HL-60 (cell line): ENCODE results near the gene NPNT.

Experiments used
- DNase-seq, 2 experiments: peaks; one replicate each; pipeline ENCODE4 v3.0.0-alpha.2; 2010 to 2020; ENCODE audit warnings: low read depth in 1 of 2, low spot score in 1 of 2
- H3K27ac ChIP-seq: fragments of 250-450 bp; sonication (Bioruptor Pico); replicated peaks from 2 replicates; pipeline ENCODE4 v1.5.1; 2020; ENCODE audit warnings: mild to moderate bottlenecking, moderate library complexity
- H3K27me3 ChIP-seq: fragments of 250-450 bp; sonication (Bioruptor Pico); 2 replicates; pipeline ENCODE4 v1.5.1; 2021; ENCODE audit warnings: mild to moderate bottlenecking, moderate library complexity; ENCODE audit not compliant: insufficient read depth, poor library complexity, severe bottlenecking
- H3K4me3 ChIP-seq: replicated peaks from 2 replicates; pipeline ENCODE4 v1.5.1; 2011; ENCODE audit warnings: mild to moderate bottlenecking, control low read depth, low read length; ENCODE audit not compliant: insufficient read depth
- GABPA ChIP-seq: IDR thresholded peaks from 2 replicates; pipeline ENCODE4 v1.6.1; 2012; ENCODE audit warnings: low read depth
- POLR2AphosphoS5 ChIP-seq: IDR thresholded peaks from 2 replicates; pipeline ENCODE4 v1.6.1; 2012; ENCODE audit warnings: low read depth
- REST ChIP-seq: IDR thresholded peaks from 2 replicates; pipeline ENCODE4 v1.6.1; 2012; ENCODE audit warnings: low read depth; ENCODE audit not compliant: insufficient replicate concordance
- SPI1 ChIP-seq: IDR thresholded peaks from 2 replicates; pipeline ENCODE4 v1.6.1; 2012; ENCODE audit warnings: low read depth, mild to moderate bottlenecking, borderline replicate concordance
- TF ChIP-seq, protein P1 (sequence below): IDR thresholded peaks from one replicate; pipeline ENCODE4 v1.5.1; 2011; ENCODE audit warnings: low read length, control low read depth, inconsistent platforms; ENCODE audit not compliant: insufficient read depth

The NPNT gene

DNA sequence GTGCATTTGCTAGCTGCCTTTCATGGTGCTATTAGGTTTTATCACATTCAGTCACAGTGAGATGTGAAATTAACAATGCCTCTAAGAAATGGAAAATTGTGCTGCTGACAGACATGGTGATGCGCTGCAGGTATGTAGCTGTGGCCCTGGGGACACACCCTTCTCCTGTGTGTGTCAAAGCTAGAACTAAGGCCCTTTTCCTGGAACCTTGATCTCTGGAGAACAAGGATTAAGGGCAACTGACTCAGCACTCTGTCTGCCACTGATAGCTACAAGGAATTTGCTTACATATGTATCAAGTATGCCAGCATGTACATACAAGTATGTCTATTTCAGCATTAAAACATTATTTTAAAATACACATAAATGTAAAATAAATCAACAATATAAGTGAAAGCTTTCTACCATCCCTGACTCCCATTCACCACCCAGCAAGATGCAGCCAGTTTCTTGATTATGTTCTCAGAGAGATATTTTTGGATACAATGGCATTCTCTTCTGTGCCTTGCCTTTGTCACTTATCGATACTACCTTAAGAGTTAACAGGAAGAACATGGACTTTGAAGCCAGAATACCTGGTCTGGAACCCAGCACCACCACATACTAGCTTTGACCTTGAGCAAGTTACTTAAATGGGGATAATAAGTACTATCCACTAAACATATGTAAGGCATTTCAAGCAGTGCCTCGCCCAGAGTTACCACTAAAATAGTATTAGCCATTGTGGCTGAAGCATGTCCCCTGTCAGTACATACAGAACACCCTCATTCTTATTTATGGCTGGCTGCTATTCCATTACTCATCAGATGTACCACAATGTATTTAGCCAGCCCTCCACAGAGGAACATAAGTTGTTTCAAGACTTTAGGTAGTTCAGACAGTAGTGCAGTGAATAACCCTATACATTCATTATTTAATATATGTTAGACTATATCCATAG lies 68.5 kb downstream of the NPNT start:
- no peaks in the 10 kb centered on the region for H3K27me3 ChIP-seq
- H3K27ac ChIP-seq, result no peak overlapping the region
- DNase-seq, result no peak
- no peak for TF ChIP-seq POLR2AphosphoS5
- no peak for TF ChIP-seq REST
- TF ChIP-seq GABPA, result no peak
- TF ChIP-seq, protein P1, sequence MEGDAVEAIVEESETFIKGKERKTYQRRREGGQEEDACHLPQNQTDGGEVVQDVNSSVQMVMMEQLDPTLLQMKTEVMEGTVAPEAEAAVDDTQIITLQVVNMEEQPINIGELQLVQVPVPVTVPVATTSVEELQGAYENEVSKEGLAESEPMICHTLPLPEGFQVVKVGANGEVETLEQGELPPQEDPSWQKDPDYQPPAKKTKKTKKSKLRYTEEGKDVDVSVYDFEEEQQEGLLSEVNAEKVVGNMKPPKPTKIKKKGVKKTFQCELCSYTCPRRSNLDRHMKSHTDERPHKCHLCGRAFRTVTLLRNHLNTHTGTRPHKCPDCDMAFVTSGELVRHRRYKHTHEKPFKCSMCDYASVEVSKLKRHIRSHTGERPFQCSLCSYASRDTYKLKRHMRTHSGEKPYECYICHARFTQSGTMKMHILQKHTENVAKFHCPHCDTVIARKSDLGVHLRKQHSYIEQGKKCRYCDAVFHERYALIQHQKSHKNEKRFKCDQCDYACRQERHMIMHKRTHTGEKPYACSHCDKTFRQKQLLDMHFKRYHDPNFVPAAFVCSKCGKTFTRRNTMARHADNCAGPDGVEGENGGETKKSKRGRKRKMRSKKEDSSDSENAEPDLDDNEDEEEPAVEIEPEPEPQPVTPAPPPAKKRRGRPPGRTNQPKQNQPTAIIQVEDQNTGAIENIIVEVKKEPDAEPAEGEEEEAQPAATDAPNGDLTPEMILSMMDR, result no peak
- no peak for TF ChIP-seq SPI1
- H3K4me3 ChIP-seq, result no peak overlapping the region

GRCh38 chr4:105965183-105965800 lies 70.0 kb downstream of the NPNT start:
- H3K4me3 ChIP-seq, result no peak overlapping the region
- TF ChIP-seq POLR2AphosphoS5 (no peak), GABPA (no peak)

DNA sequence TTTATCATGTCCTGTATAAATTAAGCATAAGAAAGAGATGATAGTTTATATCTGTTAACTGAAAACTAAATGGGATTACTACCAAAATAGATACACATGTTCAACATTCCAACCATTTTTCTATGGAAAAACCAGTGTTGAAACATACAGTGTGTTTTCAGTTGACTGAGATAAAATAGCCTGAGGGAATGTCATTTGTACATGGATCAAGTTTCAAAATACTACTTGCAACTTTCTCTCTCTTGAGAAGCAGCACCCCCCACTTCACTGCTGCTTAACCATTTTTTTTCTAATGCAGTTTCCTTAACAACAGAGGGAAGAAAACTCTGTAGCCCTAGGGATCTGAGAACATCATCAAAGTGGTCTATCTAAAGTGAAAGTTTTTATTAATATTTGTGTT lies 70.8 kb downstream of the NPNT start:
- Histone ChIP-seq H3K4me3 (no peak overlapping the region), H3K27ac (no peak overlapping the region), H3K27me3 (no peaks in the 10 kb centered on the region)
- no peak for DNase-seq
- TF ChIP-seq REST, result no peak
- TF ChIP-seq GABPA, result no peak
- TF ChIP-seq, protein P1, result no peak
- TF ChIP-seq SPI1, result no peak
- no peak for TF ChIP-seq POLR2AphosphoS5

More at GRCh38 chr4:105965183-105965800, 70.0 kb downstream of the NPNT start:
- DNase-seq, result no peak
- no peaks in the 10 kb centered on the region for H3K27me3 ChIP-seq
- no peak overlapping the region for H3K27ac ChIP-seq

DNA sequence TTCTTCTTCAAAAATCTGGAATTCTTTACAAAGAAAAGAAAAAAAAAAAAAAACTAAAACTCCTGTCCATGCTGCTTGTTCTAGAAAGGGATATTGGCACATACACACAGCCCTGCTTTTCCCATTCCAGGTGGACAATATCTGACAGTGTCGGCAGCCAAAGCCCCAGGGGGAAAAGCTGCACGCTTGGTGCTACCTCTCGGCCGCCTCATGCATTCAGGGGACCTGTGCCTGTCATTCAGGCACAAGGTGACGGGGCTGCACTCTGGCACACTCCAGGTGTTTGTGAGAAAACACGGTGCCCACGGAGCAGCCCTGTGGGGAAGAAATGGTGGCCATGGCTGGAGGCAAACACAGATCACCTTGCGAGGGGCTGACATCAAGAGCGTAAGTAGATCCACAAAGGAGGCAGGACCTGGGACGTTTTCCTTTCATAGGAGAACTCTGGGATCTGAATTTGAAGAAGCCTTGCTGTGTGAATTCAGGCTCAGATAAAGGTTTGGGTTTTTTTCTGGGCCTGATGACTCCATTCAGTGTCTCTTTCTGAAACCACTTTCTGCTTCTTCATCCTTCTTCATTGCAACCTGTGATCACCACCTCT lies 71.9 kb downstream of the NPNT start:
- no peaks in the 10 kb centered on the region for H3K27me3 ChIP-seq
- TF ChIP-seq SPI1 (no peak), REST (no peak), GABPA (no peak), POLR2AphosphoS5 (no peak)
- TF ChIP-seq, protein P1, result no peak
- H3K27ac ChIP-seq, result no peak overlapping the region
- no peak for DNase-seq
- H3K4me3 ChIP-seq, result no peak overlapping the region
